ENCODE data around the gene CELA2A.
"Not testable (repeated sequence)": the region's sequence is repeated elsewhere in the genome, so short reads cannot be mapped to it uniquely, and the experiment has no call there.

Gene CELA2A

DNA sequence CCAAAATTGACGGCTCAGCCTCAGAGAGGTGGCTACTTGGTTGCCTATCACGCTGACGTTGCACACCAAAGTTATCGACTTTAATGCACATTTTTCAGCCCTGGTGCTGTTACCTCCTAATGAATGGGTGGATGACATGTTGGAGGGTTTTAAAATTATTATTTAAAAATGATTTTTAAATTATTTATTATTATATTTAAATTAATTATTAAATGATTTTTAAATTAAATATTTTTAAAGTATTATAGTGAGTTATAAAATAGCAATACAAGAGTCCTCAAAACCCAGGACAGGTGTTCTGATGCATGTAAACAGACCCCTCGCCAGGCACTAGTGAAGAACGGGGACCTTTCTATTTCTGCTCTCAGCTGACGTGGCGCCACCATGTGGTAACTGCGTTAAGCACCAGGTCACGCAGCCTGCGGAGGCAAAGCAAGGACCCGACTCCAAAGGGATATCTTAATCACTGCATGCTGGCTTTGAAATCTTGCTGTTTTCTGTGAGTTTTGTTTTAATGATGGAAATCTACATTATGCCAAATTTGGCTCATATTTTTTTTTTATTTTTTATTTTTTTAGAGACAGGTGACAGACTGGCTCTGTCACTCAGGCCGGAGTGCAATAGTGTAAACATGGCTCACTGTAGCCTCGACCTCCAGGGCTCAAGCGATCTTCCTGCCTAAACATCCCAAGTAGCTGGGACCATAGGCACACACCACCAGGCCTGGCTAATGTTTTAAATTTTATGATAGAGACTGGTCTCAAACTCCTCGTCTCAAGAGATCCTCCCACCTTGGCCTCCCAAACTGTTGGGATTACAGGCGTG, 44.9 kb downstream of the CELA2A start:
- DNase-seq (ENCODE audit: low read depth) = no peak

DNA sequence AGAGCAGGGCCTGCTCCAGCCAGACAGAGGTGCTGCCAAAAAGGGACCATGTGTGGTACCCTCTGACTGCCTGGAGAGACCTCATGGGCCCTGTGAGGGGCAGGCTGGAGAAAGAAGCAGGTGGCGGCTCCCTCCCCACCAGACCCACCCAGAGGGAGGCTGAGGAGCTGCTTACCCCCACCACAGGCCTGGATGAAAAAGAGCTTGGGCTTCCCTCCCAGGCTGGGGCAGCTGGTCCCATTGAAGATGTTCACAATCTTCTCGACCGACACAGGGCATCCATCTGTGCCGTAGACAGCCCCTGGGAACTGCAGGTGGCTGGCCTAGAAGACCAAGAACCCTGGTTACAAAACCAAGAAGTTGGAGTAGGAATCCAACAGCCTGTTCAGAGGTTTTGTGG, 47.9 kb downstream of the CELA2A start:
- DNase-seq (ENCODE audit: low read depth) = no peak

DNA sequence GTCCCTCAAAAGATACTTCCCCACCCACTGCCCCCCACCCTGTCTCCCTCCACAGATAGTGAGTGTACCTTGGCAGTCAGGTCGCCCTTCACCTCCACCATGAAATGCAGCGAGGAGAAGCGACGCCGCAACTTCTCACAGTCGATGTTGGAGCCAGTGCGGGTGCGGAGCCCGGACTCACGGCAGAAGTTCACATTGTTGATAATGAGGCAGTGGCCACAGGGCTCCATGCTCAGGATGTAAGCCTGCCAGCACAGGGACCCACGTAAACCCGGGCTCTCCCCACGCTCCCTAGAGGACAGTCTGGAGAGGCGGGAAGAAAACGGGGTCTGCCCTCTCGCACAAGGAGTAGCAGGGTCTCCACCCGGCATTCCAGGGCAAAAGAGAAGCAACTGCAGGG, 50.3 kb downstream of the CELA2A start:
- DNase-seq (ENCODE audit: low read depth) = no peak

DNA sequence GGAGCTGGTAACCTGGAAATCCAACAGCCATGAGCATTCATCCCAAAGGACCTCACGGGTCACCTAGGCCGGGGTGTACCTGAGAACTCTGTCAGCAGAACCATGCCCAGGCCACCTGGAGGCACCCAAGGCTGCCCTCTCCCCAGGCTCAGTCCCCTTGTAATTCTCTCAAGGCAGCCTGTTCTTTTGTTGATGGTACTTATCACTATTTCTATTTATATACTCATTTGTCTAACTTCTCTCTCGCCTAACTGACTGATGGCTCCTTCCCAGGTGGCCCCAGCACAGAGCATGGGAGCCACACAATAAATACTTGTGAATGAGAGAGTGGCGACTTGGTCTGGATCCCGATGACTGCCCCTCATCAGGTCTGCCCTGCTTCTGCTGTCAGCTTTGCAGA, 50.7 kb downstream of the CELA2A start:
- DNase-seq (ENCODE audit: low read depth) = no peak

DNA sequence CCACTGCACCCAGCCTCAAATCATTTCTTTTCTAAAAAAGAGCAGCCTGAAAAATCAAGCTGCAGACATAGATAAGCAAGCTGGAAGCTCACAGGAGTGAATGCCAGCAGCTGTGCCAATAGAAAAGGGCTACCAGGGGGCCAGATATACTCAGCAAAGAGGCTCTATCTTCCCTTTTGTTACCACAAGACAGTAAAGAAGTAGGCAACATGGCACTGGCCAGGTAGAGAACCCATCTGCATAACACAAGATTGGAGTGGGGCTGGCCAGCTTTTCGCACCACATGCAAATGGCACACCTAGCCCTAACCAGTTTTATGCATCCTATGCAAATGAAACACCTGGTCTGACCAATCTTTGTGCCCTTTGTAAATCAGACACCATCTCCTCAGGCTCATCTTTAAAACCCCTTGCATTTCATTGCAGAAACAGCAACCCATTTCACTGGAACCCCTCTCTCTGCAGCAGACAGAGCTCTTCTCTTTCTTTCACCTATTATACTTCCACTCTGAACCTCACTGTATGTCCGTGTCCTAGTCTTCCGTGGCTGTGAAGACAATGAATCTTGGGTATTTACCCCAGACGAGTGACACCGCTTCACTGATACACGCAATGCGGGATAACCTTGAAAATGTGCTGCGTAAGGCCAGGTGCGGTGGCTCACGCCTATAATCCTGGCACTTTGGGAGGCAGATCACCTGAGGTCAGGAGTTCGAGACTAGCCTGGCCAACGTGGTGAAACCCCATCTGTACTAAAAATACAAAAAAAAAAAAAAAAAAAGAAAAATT, 52.4 kb downstream of the CELA2A start:
- DNase-seq (ENCODE audit: low read depth) = no peak

DNA sequence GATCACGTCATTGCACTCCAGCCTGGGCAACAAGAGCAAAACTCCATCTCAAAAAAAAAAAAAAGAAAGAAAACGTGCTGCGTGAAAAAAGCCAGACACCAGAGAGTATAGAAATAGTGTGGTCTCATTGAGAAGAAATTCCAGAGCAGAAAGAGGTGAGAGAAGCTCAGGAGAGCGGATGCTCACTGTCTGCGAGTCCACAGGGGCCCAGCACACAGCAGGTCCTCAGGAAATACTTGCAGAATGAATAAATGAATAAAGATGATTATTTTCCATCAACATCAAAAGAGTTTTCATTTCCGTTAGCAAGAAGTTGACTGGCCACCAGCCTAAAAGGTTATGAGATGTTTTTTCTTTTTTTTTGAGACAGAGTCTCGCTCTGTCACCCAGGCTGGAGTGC, 53.1 kb downstream of the CELA2A start:
- no peak for DNase-seq (ENCODE audit: low read depth)

DNA sequence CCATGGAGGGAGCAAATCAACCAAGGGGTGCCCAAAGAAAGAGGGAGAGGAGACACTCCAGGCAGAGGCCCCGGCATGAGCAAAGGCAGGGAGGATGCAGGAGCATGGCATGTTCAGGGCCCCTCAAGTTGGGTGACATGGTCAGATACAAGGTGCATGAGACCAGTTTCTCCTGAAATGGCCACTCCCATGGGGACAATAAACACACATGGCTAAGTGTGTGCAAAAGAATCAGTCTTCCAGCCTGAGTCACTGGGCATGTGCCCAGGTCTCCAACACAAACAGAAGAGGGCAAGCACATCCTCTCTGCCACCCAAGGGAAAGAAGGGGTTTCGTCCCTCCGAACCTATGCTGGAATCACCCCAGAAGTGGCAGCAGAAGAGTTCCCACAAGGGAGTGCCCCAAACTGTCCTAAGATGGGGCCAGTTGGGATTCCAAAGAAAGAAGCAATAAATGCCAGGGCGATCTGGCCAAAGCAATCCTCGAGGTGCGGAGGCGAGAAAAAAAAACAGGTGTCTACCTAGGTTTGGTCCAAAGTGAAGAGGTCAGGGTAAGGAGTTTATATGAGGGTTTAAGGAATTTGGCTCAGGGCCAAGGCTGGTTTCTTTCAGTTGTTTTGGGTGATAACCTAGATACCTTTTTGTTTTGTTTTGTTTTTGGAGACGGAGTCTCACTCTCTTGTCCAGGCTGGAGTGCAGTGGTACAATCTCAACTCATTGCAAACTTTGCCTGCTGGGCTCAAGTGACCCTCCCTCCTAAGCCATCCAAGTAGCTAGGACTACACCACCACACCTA, 54.3 kb downstream of the CELA2A start:
- DNase-seq (ENCODE audit: low read depth) = no peak

DNA sequence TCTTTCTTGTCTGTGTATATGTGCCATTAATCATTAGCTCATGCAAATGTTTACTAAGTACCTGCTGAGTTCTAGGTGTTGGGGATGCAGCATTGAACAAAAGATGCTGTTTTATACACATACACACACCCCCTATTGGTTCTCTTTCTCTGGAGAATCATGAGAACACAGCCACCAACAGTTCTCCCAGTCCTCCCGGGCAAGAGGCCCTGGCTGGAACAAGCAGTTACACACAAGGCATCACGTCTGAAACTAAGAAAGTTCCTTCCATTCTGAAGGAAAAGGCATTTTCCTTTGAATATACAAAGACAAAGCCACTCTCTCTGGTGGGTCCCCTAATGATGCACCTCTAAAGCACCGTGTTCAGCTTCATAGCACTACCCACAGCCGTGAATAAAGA, 56.7 kb downstream of the CELA2A start:
- no peak for DNase-seq (ENCODE audit: low read depth)

DNA sequence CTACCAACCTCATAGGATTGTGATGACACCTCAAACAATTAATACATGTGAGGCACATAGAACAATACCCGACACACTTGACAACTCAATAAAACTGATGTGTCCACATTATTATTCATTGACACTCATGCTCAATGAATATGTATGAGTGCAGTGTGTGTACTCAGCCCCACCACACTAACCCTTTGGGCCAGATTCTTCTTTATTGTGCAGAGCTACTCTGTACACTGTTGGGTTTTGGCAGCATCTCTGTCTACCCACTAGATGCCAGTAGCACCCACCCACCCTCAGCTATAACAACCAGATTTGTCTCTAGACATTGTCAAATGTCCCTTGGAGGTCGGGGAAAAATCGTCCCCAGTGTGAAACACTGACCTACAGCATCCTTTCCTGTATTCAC, 57.4 kb downstream of the CELA2A start:
- DNase-seq (ENCODE audit: low read depth) = no peak

DNA sequence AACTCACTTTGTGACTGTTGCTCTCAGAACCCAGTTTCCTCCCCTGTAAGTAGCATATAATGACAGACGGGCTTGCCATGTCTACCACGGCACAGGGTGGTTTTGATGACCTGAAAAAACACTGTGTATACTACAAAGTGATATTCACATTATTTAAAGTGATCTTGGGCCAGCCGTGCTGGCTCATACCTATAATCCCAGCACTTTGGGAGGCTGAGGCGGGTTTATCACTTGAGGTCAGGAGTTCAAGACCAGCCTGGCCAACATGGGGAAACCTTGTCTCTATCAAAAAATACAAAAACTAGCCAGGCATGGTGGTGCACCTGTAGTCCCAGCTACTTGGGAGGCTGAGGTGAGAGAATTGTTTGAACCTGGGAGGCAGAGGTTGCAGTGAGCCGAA, 58.0 kb downstream of the CELA2A start:
- not testable (repeated sequence) for DNase-seq (ENCODE audit: low read depth)

DNA sequence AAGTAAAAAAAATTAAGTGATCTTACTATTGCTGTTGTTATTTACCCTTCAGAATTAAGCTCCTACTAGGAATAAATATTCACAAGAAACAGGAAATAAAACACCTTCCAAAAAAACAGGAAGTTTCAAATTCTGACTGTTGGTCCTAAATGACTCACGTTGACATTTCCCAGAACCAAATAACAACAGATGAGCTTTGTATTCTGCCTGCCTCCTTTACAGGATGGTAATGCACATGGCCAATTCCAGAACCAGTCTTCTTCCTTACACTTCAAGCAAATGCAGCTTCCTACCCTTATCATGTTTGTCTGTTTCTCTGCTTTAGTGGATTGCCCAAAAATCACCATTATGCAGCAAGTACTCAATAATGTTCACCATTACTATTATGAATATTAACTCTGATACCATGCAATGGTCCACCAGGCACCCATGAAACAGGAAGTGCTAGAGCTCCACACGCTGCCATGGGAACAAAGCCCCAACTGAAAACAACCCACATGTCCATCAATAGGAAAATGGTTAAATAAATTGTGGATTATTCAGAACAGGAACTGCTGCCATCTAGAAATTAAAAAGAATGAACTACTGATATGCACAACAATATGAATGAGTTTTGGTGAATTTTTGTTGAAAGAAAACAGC, 58.6 kb downstream of the CELA2A start:
- no peak for DNase-seq (ENCODE audit: low read depth)

DNA sequence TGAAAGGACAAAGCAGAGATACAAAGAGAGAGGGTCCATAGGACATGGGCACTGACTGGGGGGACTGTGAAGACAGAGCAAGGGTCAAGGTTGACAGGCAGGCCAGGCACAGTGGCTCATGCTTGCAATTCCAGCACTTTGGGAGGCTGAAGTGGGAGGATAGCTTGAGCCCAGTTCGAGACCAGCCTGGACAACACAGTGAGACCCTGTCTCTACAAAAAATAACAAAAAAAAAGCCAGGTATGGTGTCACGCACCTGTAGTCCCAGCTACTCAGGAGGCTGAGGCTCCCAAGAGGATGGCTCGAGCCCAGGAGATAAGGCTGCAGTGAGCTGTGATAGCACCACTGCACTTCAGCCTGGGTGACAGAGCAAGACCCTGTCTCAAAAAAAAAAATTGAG, 63.1 kb downstream of the CELA2A start:
- DNase-seq (ENCODE audit: low read depth) = no peak

DNA sequence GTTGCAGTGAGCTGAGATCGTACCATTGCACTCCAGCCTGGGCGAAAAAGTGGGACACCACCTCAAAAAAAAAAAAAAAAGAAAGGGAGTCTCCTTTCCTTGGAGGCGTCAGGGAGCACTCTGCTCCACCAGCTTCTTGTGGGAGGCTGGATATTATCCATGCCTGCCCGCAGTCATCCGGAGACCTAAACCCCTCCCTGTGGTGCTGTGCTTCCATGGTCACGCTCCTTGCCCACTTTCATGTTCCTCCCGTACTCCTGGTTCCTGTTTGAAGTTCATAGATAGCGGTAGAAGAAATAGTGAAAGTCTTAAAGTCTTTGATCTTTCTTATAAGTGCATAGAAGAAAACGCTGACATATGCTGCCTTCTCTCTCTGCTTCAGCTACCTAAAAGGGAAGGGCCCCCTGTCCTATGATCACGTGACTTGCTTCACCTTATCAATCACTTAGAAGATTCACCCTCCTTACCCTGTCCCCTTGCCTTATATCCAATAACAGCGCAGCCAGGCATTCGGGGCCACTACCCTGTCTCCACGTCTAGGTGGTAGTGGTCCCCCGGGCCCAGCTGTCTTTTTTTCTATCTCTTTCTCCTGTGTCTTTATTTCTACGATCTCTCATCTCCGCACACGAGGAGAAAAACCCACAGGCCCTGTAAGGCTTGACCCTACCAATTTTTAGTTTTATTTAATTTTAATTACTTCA, 64.8 kb downstream of the CELA2A start:
- DNase-seq (ENCODE audit: low read depth) = not testable (repeated sequence)
